WTC11 (cell line): ENCODE results near the gene INPP4A. TPM values are rescaled to one million over a fixed set of nuclear protein-coding genes. Genes with fewer than 3 reads are reported as not detected.

Source experiments
- ATAC-seq: fragments of 200-7000 bp; cut with Tn5 transposase; 2 replicates; pipeline ENCODE4 v1.10.0; 2021; ENCODE audit warnings: mild to moderate bottlenecking, moderate library complexity
- CTCF ChIA-PET: fragments of 300-600 bp; sonication (Branson Sonifier 250); formaldehyde crosslinking; loops from one replicate; lab custom pipeline; 2021; ENCODE audit warnings: antibody characterized with exemption; lab: Charles Lee
- POLR2A ChIA-PET: fragments of 350-600 bp; sonication (Branson Sonifier 250); formaldehyde crosslinking; loops from one replicate; lab custom pipeline; 2021; ENCODE audit warnings: antibody characterized with exemption; lab: Charles Lee
- DNase-seq: peaks from one replicate; pipeline ENCODE4 v3.0.0; 2021; ENCODE audit warnings: low spot score
- H3K27ac Mint-ChIP-seq: 2 replicates; pipeline ENCODE4 v1.8.0; 2021; ENCODE audit warnings: mixed read lengths
- H3K27me3 Mint-ChIP-seq: 2 replicates; pipeline ENCODE4 v1.8.0; 2021; ENCODE audit warnings: low read depth, mild to moderate bottlenecking, moderate library complexity, mixed read lengths
- H3K36me3 Mint-ChIP-seq: 2 replicates; pipeline ENCODE4 v1.8.0; 2021; ENCODE audit warnings: mixed read lengths
- H3K4me1 Mint-ChIP-seq: 2 replicates; pipeline ENCODE4 v1.8.0; 2022; ENCODE audit warnings: mixed read lengths
- H3K4me3 Mint-ChIP-seq: 2 replicates; pipeline ENCODE4 v1.8.0; 2021; ENCODE audit warnings: mild to moderate bottlenecking, moderate library complexity, mixed read lengths
- H3K9me3 Mint-ChIP-seq: 2 replicates; pipeline ENCODE4 v1.8.0; 2021; ENCODE audit warnings: mixed read lengths
- ARID4B ChIP-seq: sonication (generic); formaldehyde crosslinking; IDR thresholded peaks from 2 replicates; pipeline ENCODE4 v1.8.0; 2023; ENCODE audit warnings: missing genetic modification reagents, mild to moderate bottlenecking, borderline replicate concordance
- CDX4 ChIP-seq: fragments of 250-450 bp; sonication (Bioruptor Pico); IDR thresholded peaks from 2 replicates; pipeline ENCODE4 v1.9.0; 2021; ENCODE audit warnings: moderate library complexity, mild to moderate bottlenecking, inconsistent platforms, borderline replicate concordance
- CREB1 ChIP-seq: sonication (generic); formaldehyde crosslinking; IDR thresholded peaks from 2 replicates; pipeline ENCODE4 v1.8.0; 2023; ENCODE audit warnings: mild to moderate bottlenecking, missing genetic modification reagents
- CTCF ChIP-seq: fragments of 200-600 bp; IDR thresholded peaks from 2 replicates; pipeline ENCODE4 v1.8.0; 2022; ENCODE audit warnings: antibody characterized with exemption
- E2F1 ChIP-seq: sonication (generic); formaldehyde crosslinking; IDR thresholded peaks from 2 replicates; pipeline ENCODE4 v1.8.0; 2022; ENCODE audit warnings: mild to moderate bottlenecking, missing genetic modification reagents
- ELF4 ChIP-seq: sonication (generic); formaldehyde crosslinking; IDR thresholded peaks from 2 replicates; pipeline ENCODE4 v1.8.1; 2022; ENCODE audit warnings: low read depth, mild to moderate bottlenecking, moderate library complexity, missing genetic modification reagents
- ERG ChIP-seq: fragments of 250-450 bp; sonication (Bioruptor Pico); IDR thresholded peaks from 2 replicates; pipeline ENCODE4 v1.8.0; 2021; ENCODE audit warnings: mild to moderate bottlenecking
- GRHL2 ChIP-seq: fragments of 250-450 bp; sonication (Bioruptor Pico); IDR thresholded peaks from 2 replicates; pipeline ENCODE4 v1.8.0; 2022; ENCODE audit warnings: mild to moderate bottlenecking, moderate library complexity; ENCODE audit not compliant: insufficient replicate concordance, severe bottlenecking
- GTF2I ChIP-seq: fragments of 250-450 bp; sonication (Bioruptor Pico); conservative IDR thresholded peaks from 2 replicates; pipeline ENCODE4 v1.4.0; 2021; ENCODE audit warnings: mild to moderate bottlenecking
- IRF2 ChIP-seq: sonication (generic); formaldehyde crosslinking; IDR thresholded peaks from 2 replicates; pipeline ENCODE4 v1.8.0; 2022; ENCODE audit warnings: low read depth, missing genetic modification reagents, borderline replicate concordance
- MAX ChIP-seq: sonication (generic); formaldehyde crosslinking; IDR thresholded peaks from 2 replicates; pipeline ENCODE4 v1.8.0; 2022; ENCODE audit warnings: mild to moderate bottlenecking, missing genetic modification reagents
- MLX ChIP-seq: sonication (generic); formaldehyde crosslinking; IDR thresholded peaks from 2 replicates; pipeline ENCODE4 v1.8.1; 2023; ENCODE audit warnings: mild to moderate bottlenecking, missing genetic modification reagents, moderate library complexity
- MXD4 ChIP-seq: fragments of 250-450 bp; sonication (Bioruptor Pico); IDR thresholded peaks from 2 replicates; pipeline ENCODE4 v1.8.0; 2021; ENCODE audit warnings: mild to moderate bottlenecking, moderate library complexity, borderline replicate concordance
- MYBL2 ChIP-seq: sonication (generic); formaldehyde crosslinking; IDR thresholded peaks from 2 replicates; pipeline ENCODE4 v1.8.1; 2023; ENCODE audit warnings: mild to moderate bottlenecking, moderate library complexity, missing genetic modification reagents
- NFYB ChIP-seq: sonication (generic); formaldehyde crosslinking; conservative IDR thresholded peaks from 2 replicates; pipeline ENCODE4 v1.8.0; 2022; ENCODE audit warnings: low read depth, missing genetic modification reagents
- NR1H2 ChIP-seq: sonication (generic); formaldehyde crosslinking; IDR thresholded peaks from 2 replicates; pipeline ENCODE4 v1.9.0; 2021; ENCODE audit warnings: mild to moderate bottlenecking, moderate library complexity, missing genetic modification reagents
- NR2C2 ChIP-seq: sonication (generic); formaldehyde crosslinking; IDR thresholded peaks from 2 replicates; pipeline ENCODE4 v1.8.0; 2022; ENCODE audit warnings: mild to moderate bottlenecking, missing genetic modification reagents
- OVOL2 ChIP-seq: fragments of 250-450 bp; sonication (Bioruptor Pico); IDR thresholded peaks from 2 replicates; pipeline ENCODE4 v1.9.0; 2021; ENCODE audit warnings: mild to moderate bottlenecking, borderline replicate concordance
- PREB ChIP-seq: sonication (generic); formaldehyde crosslinking; IDR thresholded peaks from 2 replicates; pipeline ENCODE4 v1.8.1; 2022; ENCODE audit warnings: mild to moderate bottlenecking, missing genetic modification reagents, moderate library complexity, borderline replicate concordance
- PRRX2 ChIP-seq: fragments of 250-450 bp; sonication (Bioruptor Pico); IDR thresholded peaks from 2 replicates; pipeline ENCODE4 v1.8.0; 2021; ENCODE audit warnings: mild to moderate bottlenecking
- RELA ChIP-seq: sonication (generic); formaldehyde crosslinking; IDR thresholded peaks from 2 replicates; pipeline ENCODE4 v1.8.1; 2022; ENCODE audit warnings: missing genetic modification reagents, mild to moderate bottlenecking, borderline replicate concordance
- RORB ChIP-seq: fragments of 250-450 bp; sonication (Bioruptor Pico); IDR thresholded peaks from 2 replicates; pipeline ENCODE4 v1.9.0; 2021; ENCODE audit warnings: mild to moderate bottlenecking
- TCF7 ChIP-seq: sonication (generic); formaldehyde crosslinking; IDR thresholded peaks from 2 replicates; pipeline ENCODE4 v1.8.0; 2022; ENCODE audit warnings: mild to moderate bottlenecking, low read depth, missing genetic modification reagents, moderate library complexity
- TP53 ChIP-seq: sonication (generic); formaldehyde crosslinking; IDR thresholded peaks from 2 replicates; pipeline ENCODE4 v1.8.1; 2023; ENCODE audit warnings: mild to moderate bottlenecking, missing genetic modification reagents
- ZBTB21 ChIP-seq: sonication (generic); formaldehyde crosslinking; IDR thresholded peaks from 2 replicates; pipeline ENCODE4 v1.8.1; 2023; ENCODE audit warnings: mild to moderate bottlenecking, missing genetic modification reagents, borderline replicate concordance
- ZMAT4 ChIP-seq: fragments of 250-450 bp; sonication (Bioruptor Pico); IDR thresholded peaks from 2 replicates; pipeline ENCODE4 v1.9.0; 2021; ENCODE audit warnings: mild to moderate bottlenecking
- total RNA-seq: library from RNA; stranded (reverse); gene quantifications from 3 replicates; pipeline ENCODE4 v1.2.3, GENCODE V29; 2021

INPP4A gene
- total RNA-seq, 1 experiment from 2014 or later = 38.3 TPM

GRCh38 chr2:98457045-98457696, 12.5 kb downstream of the INPP4A start (continued):
- TF ChIP-seq E2F1 (no peak), CDX4 (no peak), PREB (CRISPR knock-in tag) (no peak), NFYB (CRISPR knock-in tag) (no peak), MXD4 (no peak), GTF2I (CRISPR knock-in tag) (no peak), MLX (CRISPR knock-in tag) (no peak), IRF2 (no peak), CTCF (no peak), TCF7 (no peak), NR1H2 (CRISPR knock-in tag) (no peak), OVOL2 (no peak), ARID4B (CRISPR knock-in tag) (no peak), MYBL2 (CRISPR knock-in tag) (no peak), RORB (CRISPR knock-in tag) (no peak)

GRCh38 chr2:98458207-98458606, 13.5 kb downstream of the INPP4A start:
- H3K36me3 Mint-ChIP-seq = peaks cover 4% of the 10 kb centered on the region; the same call in 1 of the 2 replicates
- H3K27ac Mint-ChIP-seq = peak overlapping the region; percentile 51
- ChIA-PET POLR2A (no interaction called here), CTCF (interaction anchor here (1.5 kb wide), 1 partner anchor 29 kb away, joined by 4 read pairs; no protein-coding TSS in a partner anchor)
- no peak for ATAC-seq
- H3K9me3 Mint-ChIP-seq = no peaks in the 10 kb centered on the region
- peaks cover 57% of the 10 kb centered on the region for H3K4me1 Mint-ChIP-seq
- no peak for DNase-seq
- H3K4me3 Mint-ChIP-seq = no peak overlapping the region
- no peaks in the 10 kb centered on the region for H3K27me3 Mint-ChIP-seq
- TF ChIP-seq GRHL2 (CRISPR knock-in tag) (no peak), ZMAT4 (no peak), ELF4 (no peak), RELA (CRISPR knock-in tag) (no peak), PRRX2 (CRISPR knock-in tag) (no peak), CREB1 (no peak), ZBTB21 (CRISPR knock-in tag) (no peak), TP53 (CRISPR knock-in tag) (no peak), MAX (CRISPR knock-in tag) (no peak), ERG (no peak), GTF2I (CRISPR knock-in tag) (no peak), NR2C2 (no peak)
